Lung (tissue), 12 donors: Measurements from ENCODE around the gene RASEF. TPM values are rescaled to one million over a fixed set of nuclear protein-coding genes. Genes with fewer than 3 reads are reported as not detected.
"Not testable (repeated sequence)": the region's sequence is repeated elsewhere in the genome, so short reads cannot be mapped to it uniquely, and the experiment has no call there.

Experiments
- ATAC-seq: fragments of 200-7000 bp; cut with Tn5 transposase; one replicate; pipeline ENCODE4 v1.9.1; 2020; ENCODE audit warnings: moderate number of reproducible peaks; ENCODE audit not compliant: insufficient read depth, low FRiP score
- DNase-seq, 3 donors: peaks; one replicate each; pipeline ENCODE4 v3.0.0-alpha.2; 2013 to 2017
- H3K27ac ChIP-seq, 2 donors: one replicate each; pipeline ENCODE4 v1.5.1; 2013; ENCODE audit warnings: mild to moderate bottlenecking in 2 of 2, moderate library complexity in 2 of 2, control low read depth in 1 of 2, inconsistent platforms in 1 of 2, low read depth in 1 of 2, low read length in 1 of 2
- H3K27me3 ChIP-seq, 3 donors: one replicate each; pipeline ENCODE4 v1.5.1; 2013; ENCODE audit warnings: low read length in 2 of 3; ENCODE audit not compliant: control insufficient read depth in 3 of 3, insufficient read depth in 3 of 3
- H3K36me3 ChIP-seq, 4 donors: one replicate each; pipeline ENCODE4 v1.5.1; 2013; ENCODE audit warnings: low read length in 4 of 4, mild to moderate bottlenecking in 1 of 4, moderate library complexity in 1 of 4; ENCODE audit not compliant: control insufficient read depth in 4 of 4, insufficient read depth in 4 of 4
- H3K4me1 ChIP-seq, 5 donors: one replicate each; pipeline ENCODE4 v1.5.1; 2013; ENCODE audit warnings: low read length in 5 of 5, mild to moderate bottlenecking in 2 of 5, moderate library complexity in 1 of 5; ENCODE audit not compliant: control insufficient read depth in 5 of 5, insufficient read depth in 5 of 5
- H3K4me3 ChIP-seq: one replicate; pipeline ENCODE4 v1.5.1; 2013; ENCODE audit warnings: mild to moderate bottlenecking, control low read depth, moderate library complexity
- H3K9ac ChIP-seq, 2 donors: one replicate each; pipeline ENCODE4 v1.5.1; 2013; ENCODE audit warnings: low read length in 2 of 2, control low read depth in 1 of 2; ENCODE audit not compliant: insufficient read depth in 1 of 2
- H3K9me3 ChIP-seq, 4 donors: one replicate each; pipeline ENCODE4 v1.5.1; 2013; ENCODE audit warnings: low read length in 3 of 4, mild to moderate bottlenecking in 1 of 4, moderate library complexity in 1 of 4; ENCODE audit not compliant: control insufficient read depth in 4 of 4, insufficient read depth in 3 of 4
- CTCF ChIP-seq: IDR thresholded peaks from 2 replicates; pipeline ENCODE4 v1.5.1; 2012; ENCODE audit warnings: mild to moderate bottlenecking; ENCODE audit errors: control extremely low read depth, extremely low read depth
- WGBS, 2 donors: extraction: QIAGEN DNeasy Blood & Tissue Kit; methylation state at CpG; one replicate each; pipeline ENCODE4 v1.1.7; 2013; 5-methylcytosine and 5-hydroxymethylcytosine counted together
- polyA plus RNA-seq, 2 donors: library from polyadenylated mRNA; stranded (reverse); fragments of 200-250 nt; gene quantifications; one replicate each; pipeline ENCODE4 v1.2.1, GENCODE V29; 2013
- total RNA-seq, 2 donors: library from RNA; depleted of rRNA in 1 of 2; stranded (reverse); fragments of >200 nt in 1 of 2; gene quantifications; one replicate each; pipeline ENCODE4 v1.2.1, GENCODE V29; 2014 to 2021
- donor health status: control.
- donor health status: control.
- donor health status: Bipolar disorder and iron deficiency.
- donor health status: healthy.
- donor health status: DM: yes; HTN: yes; CAD: no.

Gene RASEF
- total and polyA plus RNA-seq, 4 donors = 5.2 to 23.6 (median 9.4) TPM

GRCh38 chr9:82939451-82939850 lies 123.5 kb downstream of the RASEF start:
- Histone ChIP-seq H3K4me3 (no peak overlapping the region), H3K9me3 (no peaks in the 10 kb centered on the region), H3K27me3 (no peaks in the 10 kb centered on the region), H3K4me1 (peaks cover 0 to 1% (median 0%) of the 10 kb centered on the region in 5 donors), H3K9ac (no peak overlapping the region), H3K27ac (no peak overlapping the region), H3K36me3 (no peaks in the 10 kb centered on the region)
- DNase-seq = peak in 1 of 3 donors; percentile 30
- ATAC-seq = peak; percentile 84
- no peak for TF ChIP-seq CTCF
- WGBS, 2 donors = 50 to 67% methylated on average over 2 of the region's 2 CpGs

- no peaks in the 10 kb centered on the region for H3K27me3 ChIP-seq
- H3K27ac ChIP-seq = no peak overlapping the region
- no peak for ATAC-seq
- H3K9ac ChIP-seq = no peak overlapping the region
- DNase-seq = no peak
- TF ChIP-seq CTCF = no peak
- no peak overlapping the region for H3K4me3 ChIP-seq
- peaks cover 0 to 1% (median 0%) of the 10 kb centered on the region in 5 donors for H3K4me1 ChIP-seq
- H3K9me3 ChIP-seq = no peaks in the 10 kb centered on the region
- no peaks in the 10 kb centered on the region for H3K36me3 ChIP-seq
- WGBS, 2 donors = 81 to 88% methylated on average over 3 of the region's 3 CpGs
Measured at GRCh38 chr9:82938426-82939218, 124.3 kb downstream of the RASEF start.

- H3K36me3 ChIP-seq, ATAC-seq, H3K9me3 ChIP-seq, H3K4me3 ChIP-seq, H3K27ac ChIP-seq, H3K4me1 ChIP-seq, H3K27me3 ChIP-seq, DNase-seq, H3K9ac ChIP-seq: not testable (repeated sequence)
- 96 to 98% methylated on average over 7 of the region's 7 CpGs for WGBS, 2 donors
Measured at GRCh38 chr9:82936561-82936960, 126.4 kb downstream of the RASEF start.

GRCh38 chr9:82934949-82935348 lies 128.0 kb downstream of the RASEF start:
- Histone ChIP-seq H3K36me3 (no peaks in the 10 kb centered on the region), H3K4me1 (peaks cover 0 to 1% (median 0%) of the 10 kb centered on the region in 5 donors), H3K27ac (no peak overlapping the region), H3K9ac (no peak overlapping the region), H3K9me3 (no peaks in the 10 kb centered on the region), H3K4me3 (no peak overlapping the region), H3K27me3 (no peaks in the 10 kb centered on the region)
- TF ChIP-seq CTCF = no peak
- DNase-seq (no peak), ATAC-seq (no peak)
- 59 to 80% methylated on average over 2 of the region's 2 CpGs for WGBS, 2 donors

- not testable (repeated sequence) for H3K36me3 ChIP-seq, H3K4me3 ChIP-seq, DNase-seq, H3K4me1 ChIP-seq, H3K27me3 ChIP-seq, H3K9ac ChIP-seq, ATAC-seq, H3K27ac ChIP-seq, H3K9me3 ChIP-seq
- 72 to 89% methylated on average over 1 of the region's 1 CpG for WGBS, 2 donors
Measured at GRCh38 chr9:82934025-82934424, 128.9 kb downstream of the RASEF start.
